Subcutaneous adipose tissue (tissue), 4 donors: Measurements from ENCODE around the gene EPB41L4B. TPM values are rescaled to one million over a fixed set of nuclear protein-coding genes. Genes with fewer than 3 reads are reported as not detected.

Source experiments
- CTCF ChIP-seq: fragments of 450-650 bp; IDR thresholded peaks from one replicate; pipeline ENCODE4 v1.5.1; 2016; ENCODE audit warnings: low read depth, mild to moderate bottlenecking, control low read depth, antibody characterized with exemption, moderate library complexity
- total RNA-seq, 4 donors: library from RNA; depleted of rRNA; stranded (reverse); fragments of >200 nt; gene quantifications; one replicate each; pipeline ENCODE4 v1.1.0, GENCODE V29; 2016

EPB41L4B gene
- total RNA-seq, 4 donors from 2014 or later: 30.8 to 117 (median 64.7) TPM

- no peak for TF ChIP-seq CTCF
Measured at GRCh38 chr9:109297899-109298298, 23.0 kb downstream of the EPB41L4B start.

DNA sequence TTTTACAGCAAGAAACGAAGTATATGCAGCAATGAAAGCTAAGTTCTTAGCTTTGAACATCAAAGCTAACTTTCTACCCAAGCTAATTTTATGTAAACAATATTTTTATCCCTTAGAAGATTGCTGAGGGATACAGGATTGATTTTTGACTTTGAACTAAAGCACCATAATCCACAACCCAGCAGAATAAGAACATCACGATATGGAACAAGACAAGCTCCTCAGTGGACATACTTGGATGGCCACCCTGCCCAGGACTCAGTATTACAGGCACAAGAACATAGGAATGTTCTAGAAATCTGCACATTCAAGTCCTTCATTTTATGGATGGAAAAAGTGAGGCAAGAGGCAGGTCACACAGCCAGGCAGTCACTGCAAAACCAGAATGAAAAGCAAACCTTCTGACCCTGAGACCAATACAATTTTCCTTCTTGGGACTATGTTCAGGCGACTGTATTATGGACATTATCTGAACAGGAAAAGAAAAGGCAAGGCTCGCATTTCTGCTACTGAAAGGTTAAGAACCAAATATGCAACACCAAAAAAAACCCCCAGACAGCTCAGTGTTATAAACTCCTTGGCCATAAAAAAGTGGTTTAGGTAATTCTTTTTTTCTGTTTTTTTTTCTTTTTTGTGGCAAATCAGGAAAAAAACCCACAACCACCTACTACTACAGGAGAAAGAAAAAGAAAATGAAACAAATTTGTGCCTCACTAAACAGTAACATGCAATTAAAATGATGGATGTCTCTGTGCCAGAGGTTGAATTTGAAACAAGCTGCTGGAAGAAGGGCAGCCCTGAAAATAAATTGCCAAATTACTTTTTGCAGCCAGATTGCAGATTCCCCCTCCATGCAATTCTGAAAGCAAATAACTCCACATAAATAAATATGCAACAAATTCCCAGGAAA is 25.4 kb downstream of the EPB41L4B start:
- no peak for TF ChIP-seq CTCF

GRCh38 chr9:109290385-109290784 is 30.5 kb downstream of the EPB41L4B start:
- TF ChIP-seq CTCF: no peak

- TF ChIP-seq CTCF: no peak
Measured at GRCh38 chr9:109289931-109290330, 30.9 kb downstream of the EPB41L4B start.

DNA sequence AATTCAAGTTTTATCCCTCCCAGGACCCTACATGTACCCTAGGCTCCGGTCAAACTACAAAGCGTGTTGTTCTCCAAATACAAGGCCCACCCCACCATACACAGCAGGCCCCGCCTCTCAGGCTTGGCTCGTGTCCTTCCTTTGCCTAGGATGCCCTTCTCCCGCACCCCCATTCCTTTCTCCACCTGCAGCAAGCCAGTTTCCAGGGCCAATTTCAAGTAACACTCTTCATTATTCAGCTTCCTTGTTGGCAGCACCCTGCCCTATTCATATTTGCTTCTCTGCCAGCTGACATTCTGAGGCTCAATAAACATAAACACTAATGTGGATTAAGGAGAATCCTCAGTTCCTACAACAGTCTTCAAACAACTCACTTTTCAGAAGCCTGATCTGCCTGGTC is 31.7 kb downstream of the EPB41L4B start:
- no peak for TF ChIP-seq CTCF

DNA sequence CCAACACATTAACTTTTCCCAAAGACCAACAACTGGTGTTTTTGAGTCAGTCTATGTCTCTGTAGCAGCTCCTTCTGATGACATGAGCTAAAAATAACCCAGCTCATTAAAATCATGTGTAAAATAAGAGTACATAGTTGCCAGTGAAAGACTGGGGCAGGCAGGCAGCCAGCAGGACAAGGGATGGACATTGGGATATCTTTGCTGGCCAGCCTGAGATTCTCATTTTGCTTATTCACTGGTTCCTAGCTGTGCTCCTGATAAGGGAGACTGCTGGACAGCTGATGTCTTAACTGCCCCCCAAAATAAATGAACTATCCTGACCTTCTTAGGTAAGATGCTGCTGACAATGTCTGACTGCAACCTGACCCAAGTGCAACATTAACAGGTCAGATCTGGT is 33.9 kb downstream of the EPB41L4B start:
- no peak for TF ChIP-seq CTCF

DNA sequence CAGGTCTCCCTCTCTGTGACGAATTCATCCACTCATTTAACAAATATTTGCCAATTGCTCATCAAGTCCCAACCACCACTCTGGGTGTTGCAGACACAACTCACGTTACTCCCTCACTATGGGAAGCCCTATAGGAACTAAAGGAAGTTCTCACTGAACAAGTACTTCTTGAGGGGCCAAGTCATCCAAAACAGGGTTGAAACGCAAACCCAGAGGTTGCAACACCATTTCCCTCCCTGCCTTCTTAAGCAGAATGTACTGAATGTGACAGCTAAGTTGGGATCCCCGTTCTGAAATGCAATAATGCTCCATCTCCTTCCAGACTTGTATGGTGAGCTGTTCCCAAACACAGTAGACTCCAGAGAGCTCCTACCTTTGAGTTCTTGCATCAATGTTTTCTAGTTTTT is 34.3 kb downstream of the EPB41L4B start:
- TF ChIP-seq CTCF: no peak
